NCI-H2029 (cell line): ENCODE measurements around the gene CXXC5.
A peak's percentile ranks its signal among the peaks of the same experiment; 100 is the strongest.
"Not testable (repeated sequence)": the region's sequence is repeated elsewhere in the genome, so short reads cannot be mapped to it uniquely, and the experiment has no call there.

Source experiments
- DNase-seq: peaks from one replicate; lab custom pipeline; 2025; lab: John Stamatoyannopoulos, UW

The CXXC5 gene

GRCh38 chr5:139648205-139649081 lies at the start of gene CXXC5:
Gene CXXC5 (plus strand): TSS chr5:139648349. CDS start chr5:139680524, 32,175 bp downstream.
- peak; percentile 73 for DNase-seq

- not testable (repeated sequence) for DNase-seq
These were observed 49.6 kb upstream of the CXXC5 start for GRCh38 chr5:139598601-139598965.

- no peak for DNase-seq
These were observed 47.7 kb upstream of the CXXC5 start for GRCh38 chr5:139600336-139600949.

GRCh38 chr5:139601429-139601828 lies 46.7 kb upstream of the CXXC5 start:
- no peak for DNase-seq

GRCh38 chr5:139601948-139602347 lies 46.2 kb upstream of the CXXC5 start:
- not testable (repeated sequence) for DNase-seq

GRCh38 chr5:139605887-139606286 lies 42.3 kb upstream of the CXXC5 start:
- DNase-seq: no peak

- DNase-seq: no peak
These were observed 36.2 kb upstream of the CXXC5 start for GRCh38 chr5:139611703-139612584.

- DNase-seq: no peak
These were observed 28.3 kb upstream of the CXXC5 start for GRCh38 chr5:139619861-139620260.

- not testable (repeated sequence) for DNase-seq
These were observed 22.8 kb upstream of the CXXC5 start for GRCh38 chr5:139625398-139625797.

GRCh38 chr5:139630855-139631254 lies 17.3 kb upstream of the CXXC5 start:
- no peak for DNase-seq

- no peak for DNase-seq
These were observed 16.5 kb upstream of the CXXC5 start for GRCh38 chr5:139631520-139632165.

GRCh38 chr5:139633295-139634027 lies 14.7 kb upstream of the CXXC5 start:
- peak; percentile 67 for DNase-seq

- no peak for DNase-seq
These were observed 14.2 kb upstream of the CXXC5 start for GRCh38 chr5:139634028-139634325.

GRCh38 chr5:139634541-139634940 lies 13.6 kb upstream of the CXXC5 start:
- DNase-seq: no peak

- no peak for DNase-seq
These were observed 13.0 kb upstream of the CXXC5 start for GRCh38 chr5:139635191-139635590.

GRCh38 chr5:139635606-139636206 lies 12.4 kb upstream of the CXXC5 start:
- DNase-seq: peak; percentile 92

- DNase-seq: peak; percentile 78
These were observed 11.8 kb upstream of the CXXC5 start for GRCh38 chr5:139636207-139636792.

- DNase-seq: no peak
These were observed 11.2 kb upstream of the CXXC5 start for GRCh38 chr5:139636975-139637408.

- peak; percentile 81 for DNase-seq
These were observed 10.6 kb upstream of the CXXC5 start for GRCh38 chr5:139637438-139638089.
